Liver (tissue), 9 donors: ENCODE measurements around the gene PHF3. TPM values are rescaled to one million over a fixed set of nuclear protein-coding genes. Genes with fewer than 3 reads are reported as not detected.

ENCODE experiments used
- DNase-seq: peaks from one replicate; pipeline ENCODE4 v3.0.0-alpha.2; 2017; ENCODE audit warnings: low spot score
- H3K27ac ChIP-seq, 2 donors: one replicate each; pipeline ENCODE4 v1.7.0; 2013; ENCODE audit warnings: inconsistent platforms in 2 of 2, low read length in 2 of 2, control low read depth in 1 of 2, low read depth in 1 of 2, mild to moderate bottlenecking in 1 of 2
- H3K27me3 ChIP-seq, 4 donors: one replicate each; pipeline versions ENCODE4 v1.6.1 to v1.7.0; 2013; ENCODE audit warnings: low read length in 3 of 4, inconsistent platforms in 1 of 4, mild to moderate bottlenecking in 1 of 4, moderate library complexity in 1 of 4; ENCODE audit not compliant: control insufficient read depth in 4 of 4, insufficient read depth in 4 of 4
- H3K36me3 ChIP-seq, 4 donors: one replicate each; pipeline versions ENCODE4 v1.6.1 to v1.7.0; 2013; ENCODE audit warnings: low read length in 3 of 4, mild to moderate bottlenecking in 3 of 4, low read depth in 1 of 4, moderate library complexity in 1 of 4; ENCODE audit not compliant: control insufficient read depth in 4 of 4, insufficient read depth in 3 of 4
- H3K4me1 ChIP-seq, 4 donors: one replicate each; pipeline versions ENCODE4 v1.6.1 to v1.7.0; 2013; ENCODE audit warnings: low read length in 3 of 4, mild to moderate bottlenecking in 3 of 4, moderate library complexity in 1 of 4; ENCODE audit not compliant: control insufficient read depth in 4 of 4, insufficient read depth in 4 of 4
- H3K4me3 ChIP-seq, 3 donors: one replicate each; pipeline versions ENCODE4 v1.6.1 to v1.7.0; 2013; ENCODE audit warnings: low read length in 3 of 3, control low read depth in 1 of 3, low read depth in 1 of 3, mild to moderate bottlenecking in 1 of 3
- H3K9ac ChIP-seq, 2 donors: one replicate each; pipeline ENCODE4 v1.7.0; 2013; ENCODE audit warnings: low read length in 2 of 2, mild to moderate bottlenecking in 2 of 2, moderate library complexity in 2 of 2, control low read depth in 1 of 2, low read depth in 1 of 2
- H3K9me3 ChIP-seq, 4 donors: one replicate each; pipeline versions ENCODE4 v1.6.1 to v1.7.0; 2013; ENCODE audit warnings: low read length in 3 of 4; ENCODE audit not compliant: control insufficient read depth in 4 of 4
- EGR1 ChIP-seq, 2 donors: IDR thresholded peaks; 2 replicates each; pipeline ENCODE4 v1.6.1; 2016 to 2018; ENCODE audit warnings: antibody characterized with exemption in 2 of 2, low read depth in 2 of 2
- FOXA1 ChIP-seq: IDR thresholded peaks from 2 replicates; pipeline ENCODE4 v1.6.1; 2016; ENCODE audit warnings: antibody characterized with exemption
- FOXA2 ChIP-seq: IDR thresholded peaks from 2 replicates; pipeline ENCODE4 v1.6.1; 2016; ENCODE audit warnings: antibody characterized with exemption
- GABPA ChIP-seq, 2 donors: IDR thresholded peaks in 1 of 2; conservative IDR thresholded peaks in 1 of 2; 2 replicates each; pipeline ENCODE4 v1.6.1; 2016; ENCODE audit warnings: antibody characterized with exemption in 2 of 2, mild to moderate bottlenecking in 1 of 2, moderate library complexity in 1 of 2
- HNF4G ChIP-seq: IDR thresholded peaks from 2 replicates; pipeline ENCODE4 v1.6.1; 2016; ENCODE audit warnings: antibody characterized with exemption
- JUND ChIP-seq, 2 donors: IDR thresholded peaks; 2 replicates each; pipeline ENCODE4 v1.6.1; 2016; ENCODE audit warnings: antibody characterized with exemption in 2 of 2
- RAD21 ChIP-seq, 2 donors: IDR thresholded peaks; 2 replicates each; pipeline ENCODE4 v1.6.1; 2016; ENCODE audit warnings: antibody characterized with exemption in 2 of 2, mild to moderate bottlenecking in 2 of 2
- RXRA ChIP-seq, 2 donors: IDR thresholded peaks; 2 replicates each; pipeline ENCODE4 v1.6.1; 2017 to 2018; ENCODE audit warnings: antibody characterized with exemption in 2 of 2, mild to moderate bottlenecking in 1 of 2
- SP1 ChIP-seq: IDR thresholded peaks from 2 replicates; pipeline ENCODE4 v1.6.1; 2018; ENCODE audit warnings: antibody characterized with exemption, mild to moderate bottlenecking
- TAF1 ChIP-seq: conservative IDR thresholded peaks from 2 replicates; pipeline ENCODE4 v1.6.1; 2016; ENCODE audit warnings: antibody characterized with exemption, mild to moderate bottlenecking
- YY1 ChIP-seq: IDR thresholded peaks from 2 replicates; pipeline ENCODE4 v1.6.1; 2016; ENCODE audit warnings: antibody characterized with exemption, mild to moderate bottlenecking
- ZBTB33 ChIP-seq: IDR thresholded peaks from 2 replicates; pipeline ENCODE4 v1.6.1; 2016; ENCODE audit warnings: antibody characterized with exemption
- WGBS: extraction: QIAGEN DNeasy Blood & Tissue Kit; methylation state at CpG from one replicate; pipeline ENCODE4 v1.1.7; 2013; 5-methylcytosine and 5-hydroxymethylcytosine counted together
- polyA plus RNA-seq, 2 donors: library from polyadenylated mRNA; stranded (reverse) in 1 of 2; unstranded in 1 of 2; fragments of 200-250 nt in 1 of 2; fragments of >200 nt in 1 of 2; fragmentation: Nextera tagmentation in 1 of 2; extraction: Ambion mirVana in 1 of 2; gene quantifications; one replicate each; pipeline versions ENCODE4 v1.2.1 to v1.2.3, GENCODE V29; 2013 to 2015
- total RNA-seq, 2 donors: library from RNA; depleted of rRNA; stranded (reverse); fragments of >200 nt; gene quantifications; one replicate each; pipeline ENCODE4 v1.2.3, GENCODE V29; 2014
- TF ChIP-seq, protein P1 (sequence below): IDR thresholded peaks from 2 replicates; pipeline ENCODE4 v1.6.1; 2016; ENCODE audit warnings: antibody characterized with exemption, mild to moderate bottlenecking
- TF ChIP-seq, protein P2 (sequence below): IDR thresholded peaks from 2 replicates; pipeline ENCODE4 v1.6.1; 2016; ENCODE audit warnings: antibody characterized with exemption
- TF ChIP-seq, protein P3 (sequence below): IDR thresholded peaks from 2 replicates; pipeline ENCODE4 v1.6.1; 2016; ENCODE audit warnings: antibody characterized with exemption
- donor health status: healthy.
- donor health status: healthy.
- donor health status: healthy.
- donor health status: healthy.
- donor health status: healthy.

Gene PHF3
- total and polyA plus RNA-seq, 4 donors, result 7.7 to 38.9 (median 25.1) TPM

DNA sequence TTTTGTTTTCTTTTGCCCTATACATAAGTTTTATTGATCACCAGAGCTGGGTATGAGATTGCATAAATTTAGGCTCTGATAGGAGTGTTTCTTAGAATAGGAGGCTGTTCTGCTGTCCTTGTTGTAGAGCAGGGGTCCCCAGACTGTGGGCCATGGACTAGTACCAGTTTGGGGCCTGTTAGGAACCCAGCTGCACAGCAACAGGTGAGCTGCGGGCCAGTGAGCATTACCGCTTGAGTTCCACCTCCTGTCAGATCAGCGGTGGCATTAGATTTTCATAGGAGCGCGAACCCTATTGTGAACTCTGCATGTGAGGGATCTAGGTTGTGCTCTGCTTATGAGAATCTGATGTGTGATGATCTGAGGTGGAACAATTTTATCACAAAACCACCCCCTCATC lies 26.2 kb downstream of the PHF3 start (continued):
- no peak for TF ChIP-seq ZBTB33
- no peak for TF ChIP-seq RAD21 (IDR thresholded peaks at IDR 0.05)

- Histone ChIP-seq H3K9ac (no peak overlapping the region), H3K4me3 (no peak overlapping the region), H3K36me3 (no peaks in the 10 kb centered on the region), H3K9me3 (no peaks in the 10 kb centered on the region), H3K27ac (peak overlapping the region in 1 of 2 donors; percentile 40), H3K4me1 (peaks cover 0 to 16% (median 6%) of the 10 kb centered on the region in 4 donors), H3K27me3 (no peaks in the 10 kb centered on the region)
- DNase-seq, result no peak
- WGBS, result 92% methylated on average over 5 of the region's 5 CpGs
- no peak for TF ChIP-seq SP1
- no peak for TF ChIP-seq JUND (IDR thresholded peaks at IDR 0.05)
Observed at GRCh38 chr6:63663147-63663955, 27.7 kb downstream of the PHF3 start.

DNA sequence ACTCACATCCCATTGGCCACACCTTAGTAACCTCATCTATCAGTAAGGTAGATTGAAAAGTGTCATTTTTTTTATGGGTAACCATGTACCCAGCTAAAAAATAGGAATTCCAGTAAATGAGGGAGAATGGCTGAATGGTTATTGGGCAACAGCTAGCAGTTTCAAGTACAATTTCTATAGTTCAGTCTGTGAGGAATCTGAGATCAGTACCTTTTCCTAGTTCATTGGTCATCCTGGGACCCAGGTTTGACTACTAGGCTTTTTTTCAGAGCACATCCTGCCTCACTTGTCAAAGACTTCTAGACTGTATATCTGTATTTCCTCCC lies 28.3 kb downstream of the PHF3 start:
- H3K36me3 ChIP-seq, result no peaks in the 10 kb centered on the region
- TF ChIP-seq, protein P1, sequence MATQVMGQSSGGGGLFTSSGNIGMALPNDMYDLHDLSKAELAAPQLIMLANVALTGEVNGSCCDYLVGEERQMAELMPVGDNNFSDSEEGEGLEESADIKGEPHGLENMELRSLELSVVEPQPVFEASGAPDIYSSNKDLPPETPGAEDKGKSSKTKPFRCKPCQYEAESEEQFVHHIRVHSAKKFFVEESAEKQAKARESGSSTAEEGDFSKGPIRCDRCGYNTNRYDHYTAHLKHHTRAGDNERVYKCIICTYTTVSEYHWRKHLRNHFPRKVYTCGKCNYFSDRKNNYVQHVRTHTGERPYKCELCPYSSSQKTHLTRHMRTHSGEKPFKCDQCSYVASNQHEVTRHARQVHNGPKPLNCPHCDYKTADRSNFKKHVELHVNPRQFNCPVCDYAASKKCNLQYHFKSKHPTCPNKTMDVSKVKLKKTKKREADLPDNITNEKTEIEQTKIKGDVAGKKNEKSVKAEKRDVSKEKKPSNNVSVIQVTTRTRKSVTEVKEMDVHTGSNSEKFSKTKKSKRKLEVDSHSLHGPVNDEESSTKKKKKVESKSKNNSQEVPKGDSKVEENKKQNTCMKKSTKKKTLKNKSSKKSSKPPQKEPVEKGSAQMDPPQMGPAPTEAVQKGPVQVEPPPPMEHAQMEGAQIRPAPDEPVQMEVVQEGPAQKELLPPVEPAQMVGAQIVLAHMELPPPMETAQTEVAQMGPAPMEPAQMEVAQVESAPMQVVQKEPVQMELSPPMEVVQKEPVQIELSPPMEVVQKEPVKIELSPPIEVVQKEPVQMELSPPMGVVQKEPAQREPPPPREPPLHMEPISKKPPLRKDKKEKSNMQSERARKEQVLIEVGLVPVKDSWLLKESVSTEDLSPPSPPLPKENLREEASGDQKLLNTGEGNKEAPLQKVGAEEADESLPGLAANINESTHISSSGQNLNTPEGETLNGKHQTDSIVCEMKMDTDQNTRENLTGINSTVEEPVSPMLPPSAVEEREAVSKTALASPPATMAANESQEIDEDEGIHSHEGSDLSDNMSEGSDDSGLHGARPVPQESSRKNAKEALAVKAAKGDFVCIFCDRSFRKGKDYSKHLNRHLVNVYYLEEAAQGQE, result no peak
- TF ChIP-seq GABPA (IDR thresholded peaks at IDR 0.05 in 1 of 2, conservative IDR thresholded peaks at IDR 0.05 in 1 of 2) (no peak), HNF4G (no peak), YY1 (no peak), ZBTB33 (no peak), RXRA (IDR thresholded peaks at IDR 0.05) (no peak), TAF1 (no peak), FOXA2 (no peak), JUND (IDR thresholded peaks at IDR 0.05) (no peak), FOXA1 (no peak), SP1 (no peak), RAD21 (IDR thresholded peaks at IDR 0.05) (no peak), EGR1 (IDR thresholded peaks at IDR 0.05; ENCODE audit: low read depth in 2 of 2) (no peak)
- TF ChIP-seq, protein P2, sequence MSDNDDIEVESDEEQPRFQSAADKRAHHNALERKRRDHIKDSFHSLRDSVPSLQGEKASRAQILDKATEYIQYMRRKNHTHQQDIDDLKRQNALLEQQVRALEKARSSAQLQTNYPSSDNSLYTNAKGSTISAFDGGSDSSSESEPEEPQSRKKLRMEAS, result no peak
- TF ChIP-seq, protein P3, sequence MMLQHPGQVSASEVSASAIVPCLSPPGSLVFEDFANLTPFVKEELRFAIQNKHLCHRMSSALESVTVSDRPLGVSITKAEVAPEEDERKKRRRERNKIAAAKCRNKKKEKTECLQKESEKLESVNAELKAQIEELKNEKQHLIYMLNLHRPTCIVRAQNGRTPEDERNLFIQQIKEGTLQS, result no peak
- H3K9ac ChIP-seq, result no peak overlapping the region
- H3K9me3 ChIP-seq, result no peaks in the 10 kb centered on the region
- H3K27ac ChIP-seq, result no peak overlapping the region
- H3K27me3 ChIP-seq, result no peaks in the 10 kb centered on the region
- DNase-seq, result no peak
- peaks cover 0 to 12% (median 4%) of the 10 kb centered on the region in 4 donors for H3K4me1 ChIP-seq
- no peak overlapping the region for H3K4me3 ChIP-seq
